Osteocyte (in vitro differentiated cells): ENCODE results near the gene CFAP298. TPM values are rescaled to one million over a fixed set of nuclear protein-coding genes. Genes with fewer than 3 reads are reported as not detected.
"Not testable (repeated sequence)": the region's sequence is repeated elsewhere in the genome, so short reads cannot be mapped to it uniquely, and the experiment has no call there.

ENCODE experiments used
- DNase-seq: peaks from one replicate; pipeline ENCODE4 v3.0.0; 2021; ENCODE audit warnings: mixed read lengths; ENCODE audit not compliant: unreplicated experiment; ENCODE audit errors: extremely low spot score
- H3K27ac Mint-ChIP-seq: one replicate; pipeline ENCODE4 v1.8.0; 2021; ENCODE audit warnings: mild to moderate bottlenecking, mixed read lengths; ENCODE audit not compliant: unreplicated experiment
- H3K27me3 Mint-ChIP-seq: one replicate; pipeline ENCODE4 v1.8.0; 2021; ENCODE audit warnings: mixed read lengths; ENCODE audit not compliant: unreplicated experiment
- H3K36me3 Mint-ChIP-seq: one replicate; pipeline ENCODE4 v1.8.0; 2021; ENCODE audit warnings: mixed read lengths; ENCODE audit not compliant: unreplicated experiment
- H3K4me1 Mint-ChIP-seq: one replicate; pipeline ENCODE4 v1.8.0; 2021; ENCODE audit warnings: mixed read lengths; ENCODE audit not compliant: unreplicated experiment
- H3K4me3 Mint-ChIP-seq: one replicate; pipeline ENCODE4 v1.8.0; 2021; ENCODE audit warnings: mild to moderate bottlenecking, moderate library complexity, mixed read lengths; ENCODE audit not compliant: unreplicated experiment
- H3K9me3 Mint-ChIP-seq: one replicate; pipeline ENCODE4 v1.8.0; 2021; ENCODE audit warnings: mixed read lengths; ENCODE audit not compliant: unreplicated experiment
- total RNA-seq: library from RNA; stranded (reverse); gene quantifications from 2 replicates; pipeline ENCODE4 v1.2.1, GENCODE V29; 2021
- TF ChIP-seq, protein P1 (sequence below): fragments of 200-600 bp; sonication (generic); IDR thresholded peaks from 2 replicates; pipeline ENCODE4 v1.5.0; 2021; ENCODE audit warnings: antibody characterized with exemption, mild to moderate bottlenecking, moderate library complexity

The CFAP298 gene
- total RNA-seq, 1 donor from 2014 or later: 35.6 TPM

GRCh38 chr21:32566741-32567389 lies 45.3 kb downstream of the CFAP298 start:
- TF ChIP-seq, protein P1, sequence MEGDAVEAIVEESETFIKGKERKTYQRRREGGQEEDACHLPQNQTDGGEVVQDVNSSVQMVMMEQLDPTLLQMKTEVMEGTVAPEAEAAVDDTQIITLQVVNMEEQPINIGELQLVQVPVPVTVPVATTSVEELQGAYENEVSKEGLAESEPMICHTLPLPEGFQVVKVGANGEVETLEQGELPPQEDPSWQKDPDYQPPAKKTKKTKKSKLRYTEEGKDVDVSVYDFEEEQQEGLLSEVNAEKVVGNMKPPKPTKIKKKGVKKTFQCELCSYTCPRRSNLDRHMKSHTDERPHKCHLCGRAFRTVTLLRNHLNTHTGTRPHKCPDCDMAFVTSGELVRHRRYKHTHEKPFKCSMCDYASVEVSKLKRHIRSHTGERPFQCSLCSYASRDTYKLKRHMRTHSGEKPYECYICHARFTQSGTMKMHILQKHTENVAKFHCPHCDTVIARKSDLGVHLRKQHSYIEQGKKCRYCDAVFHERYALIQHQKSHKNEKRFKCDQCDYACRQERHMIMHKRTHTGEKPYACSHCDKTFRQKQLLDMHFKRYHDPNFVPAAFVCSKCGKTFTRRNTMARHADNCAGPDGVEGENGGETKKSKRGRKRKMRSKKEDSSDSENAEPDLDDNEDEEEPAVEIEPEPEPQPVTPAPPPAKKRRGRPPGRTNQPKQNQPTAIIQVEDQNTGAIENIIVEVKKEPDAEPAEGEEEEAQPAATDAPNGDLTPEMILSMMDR: no peak
- H3K27me3 Mint-ChIP-seq: peaks cover 15% of the 10 kb centered on the region
- H3K9me3 Mint-ChIP-seq: peaks cover 17% of the 10 kb centered on the region
- peaks cover 13% of the 10 kb centered on the region for H3K4me1 Mint-ChIP-seq
- H3K36me3 Mint-ChIP-seq: no peaks in the 10 kb centered on the region
- DNase-seq: no peak
- no peak overlapping the region for H3K27ac Mint-ChIP-seq
- no peak overlapping the region for H3K4me3 Mint-ChIP-seq

DNA sequence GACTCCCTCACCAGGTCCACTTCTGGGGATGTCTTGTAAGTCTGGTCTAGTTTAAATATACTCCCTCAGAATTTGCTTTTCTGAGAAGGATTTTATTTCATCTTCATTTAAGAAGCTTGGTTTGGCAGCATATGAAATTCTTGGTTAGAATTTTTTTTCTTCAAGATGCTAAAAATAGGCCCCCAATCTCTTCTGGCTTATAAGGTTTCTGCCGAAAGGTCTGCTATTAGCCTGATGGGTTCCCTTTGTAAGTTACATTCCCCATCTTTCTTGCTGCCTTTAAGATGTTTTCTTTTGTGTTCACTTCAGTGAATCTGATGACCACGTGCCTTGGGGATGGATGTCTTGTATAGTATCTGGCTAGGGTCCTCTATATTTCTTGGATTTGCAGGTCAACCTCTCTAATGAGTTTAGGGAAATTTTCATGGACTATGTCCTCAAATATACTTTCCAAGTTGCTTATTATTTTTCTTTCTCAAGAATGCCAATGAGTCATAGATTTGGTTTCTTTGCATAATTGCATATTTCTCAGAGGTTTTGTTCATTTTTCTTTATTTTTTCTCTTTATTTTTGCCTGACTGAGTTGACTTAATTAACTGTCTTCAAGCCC lies 46.2 kb downstream of the CFAP298 start:
- no peak overlapping the region for H3K27ac Mint-ChIP-seq
- H3K4me1 Mint-ChIP-seq: peaks cover 13% of the 10 kb centered on the region
- peaks cover 17% of the 10 kb centered on the region for H3K9me3 Mint-ChIP-seq
- DNase-seq: no peak
- H3K36me3 Mint-ChIP-seq: no peaks in the 10 kb centered on the region
- no peak overlapping the region for H3K4me3 Mint-ChIP-seq
- TF ChIP-seq, protein P1: no peak
- peaks cover 14% of the 10 kb centered on the region for H3K27me3 Mint-ChIP-seq

GRCh38 chr21:32562915-32563314 lies 49.3 kb downstream of the CFAP298 start:
- Mint-ChIP-seq H3K4me3 (no peak overlapping the region), H3K27ac (no peak overlapping the region)
- no peak for DNase-seq

GRCh38 chr21:32562426-32562825 lies 49.8 kb downstream of the CFAP298 start:
- TF ChIP-seq, protein P1: peak; percentile 57
- Mint-ChIP-seq H3K27ac (no peak overlapping the region), H3K4me3 (no peak overlapping the region), H3K9me3 (peaks cover 17% of the 10 kb centered on the region), H3K27me3 (peaks cover 20% of the 10 kb centered on the region), H3K4me1 (no peaks in the 10 kb centered on the region), H3K36me3 (no peaks in the 10 kb centered on the region)
- no peak for DNase-seq

More at GRCh38 chr21:32562915-32563314, 49.3 kb downstream of the CFAP298 start:
- no peaks in the 10 kb centered on the region for H3K36me3 Mint-ChIP-seq
- TF ChIP-seq, protein P1: no peak
- H3K4me1 Mint-ChIP-seq: no peaks in the 10 kb centered on the region
- peaks cover 17% of the 10 kb centered on the region for H3K27me3 Mint-ChIP-seq
- H3K9me3 Mint-ChIP-seq: peaks cover 17% of the 10 kb centered on the region

DNA sequence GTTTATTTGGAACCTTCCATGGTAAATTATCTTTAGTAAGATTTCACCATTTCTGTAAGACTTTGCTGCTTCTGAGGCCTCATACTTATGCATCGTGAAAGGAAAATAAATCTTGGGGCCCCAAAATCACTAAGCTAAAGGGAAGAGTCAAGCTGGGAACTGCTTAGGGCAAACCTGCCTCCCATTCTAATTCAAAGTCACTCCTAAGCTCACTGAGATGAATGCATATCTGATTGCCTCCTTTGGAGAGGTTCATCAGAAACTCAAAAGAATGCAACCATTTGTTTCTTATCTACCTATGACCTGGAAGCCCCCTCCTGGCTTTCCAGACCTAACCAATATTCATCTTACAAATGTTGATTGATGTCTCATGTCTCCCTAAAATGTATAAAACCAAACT lies 50.7 kb downstream of the CFAP298 start:
- DNase-seq, H3K4me1 Mint-ChIP-seq, H3K4me3 Mint-ChIP-seq, H3K36me3 Mint-ChIP-seq, H3K27ac Mint-ChIP-seq: not testable (repeated sequence)
- Mint-ChIP-seq H3K9me3 (peaks cover 17% of the 10 kb centered on the region), H3K27me3 (peaks cover 20% of the 10 kb centered on the region)
